Stimulated activated CD4-positive, alpha-beta T cell treated with anti-CD3 and anti-CD28 coated beads, Interleukin-1b, Interleukin-23, amount 100 ng/mL, for 48 hours (primary cell): Measurements from ENCODE around the gene SORCS2.

Experiments
- DNase-seq: peaks from one replicate; pipeline ENCODE4 v3.0.0-alpha.2; 2020

SORCS2 gene

DNA sequence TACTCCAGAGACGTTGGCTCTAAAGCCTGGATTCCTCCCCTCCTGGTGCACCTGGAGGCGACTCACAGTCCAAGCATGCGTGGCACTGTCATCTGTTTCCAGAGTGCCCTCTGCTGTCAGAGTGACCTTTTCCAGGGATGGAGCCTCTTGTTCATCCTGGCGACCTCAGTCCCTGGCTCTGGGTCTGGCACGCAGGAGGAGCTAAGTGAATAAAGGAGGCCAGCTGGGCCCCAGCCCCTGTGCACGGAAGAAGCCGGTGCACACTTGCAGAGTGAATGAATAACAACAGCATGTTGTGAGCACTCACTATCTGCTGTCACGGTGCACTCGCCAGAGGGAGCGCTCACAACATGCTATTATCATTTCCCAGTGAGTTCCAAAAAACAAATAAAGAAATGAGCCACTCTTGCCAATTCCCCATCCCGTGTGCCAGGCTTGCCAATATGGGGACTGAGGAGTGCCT lies 270.2 kb downstream of the SORCS2 start:
- DNase-seq = no peak

DNA sequence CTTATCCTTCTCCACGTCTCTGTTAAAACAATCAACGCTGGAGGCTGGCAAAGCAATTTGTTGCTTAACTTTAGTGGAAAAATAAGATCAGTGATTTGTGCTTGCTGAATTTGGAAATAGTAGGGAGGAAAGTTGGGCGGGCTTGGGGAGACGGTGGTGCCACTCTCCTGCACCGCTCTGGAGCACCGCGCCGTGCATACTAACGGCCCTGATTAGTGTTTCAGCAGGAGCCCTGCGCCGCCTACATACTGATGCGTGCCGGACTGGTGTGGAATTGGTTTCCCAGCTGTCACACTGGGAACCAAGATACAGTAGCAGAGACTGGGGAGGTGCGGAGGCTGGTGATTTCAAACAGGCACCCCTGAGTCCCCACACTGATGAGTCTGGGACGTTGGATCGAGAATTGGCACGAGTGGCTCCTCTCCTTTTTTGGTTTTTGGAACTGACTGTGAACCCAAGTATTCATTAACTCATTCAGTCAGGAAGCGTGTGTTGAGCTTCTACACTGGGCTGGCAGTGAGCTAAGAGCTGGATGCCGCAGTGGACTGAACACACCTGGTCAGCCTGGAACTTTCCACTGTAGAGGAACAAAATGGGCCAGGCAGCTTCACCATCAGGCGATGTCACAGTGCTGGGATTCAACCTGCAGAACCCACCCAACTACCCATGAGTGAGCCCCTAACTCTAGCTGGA lies 271.4 kb downstream of the SORCS2 start:
- no peak for DNase-seq

DNA sequence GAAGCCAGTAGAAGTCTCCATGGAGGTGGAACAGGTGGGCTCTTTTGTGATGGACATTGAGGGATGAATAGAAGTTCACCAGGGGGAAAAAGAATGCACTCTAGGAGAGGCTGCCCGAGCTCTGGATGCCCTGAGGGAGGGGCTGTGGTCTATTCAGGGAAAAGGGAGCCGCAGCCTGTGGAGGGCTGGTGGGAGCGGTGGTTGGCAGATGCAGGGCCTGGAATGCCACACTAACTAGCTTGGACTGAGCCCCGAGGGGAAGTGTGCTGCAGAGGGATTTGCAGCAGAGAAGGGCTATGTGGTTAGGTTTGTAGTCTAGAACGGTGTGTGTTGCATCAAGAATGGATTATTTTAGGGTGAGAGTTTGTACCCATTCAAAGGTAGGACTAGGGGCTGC lies 271.9 kb downstream of the SORCS2 start:
- DNase-seq = no peak

DNA sequence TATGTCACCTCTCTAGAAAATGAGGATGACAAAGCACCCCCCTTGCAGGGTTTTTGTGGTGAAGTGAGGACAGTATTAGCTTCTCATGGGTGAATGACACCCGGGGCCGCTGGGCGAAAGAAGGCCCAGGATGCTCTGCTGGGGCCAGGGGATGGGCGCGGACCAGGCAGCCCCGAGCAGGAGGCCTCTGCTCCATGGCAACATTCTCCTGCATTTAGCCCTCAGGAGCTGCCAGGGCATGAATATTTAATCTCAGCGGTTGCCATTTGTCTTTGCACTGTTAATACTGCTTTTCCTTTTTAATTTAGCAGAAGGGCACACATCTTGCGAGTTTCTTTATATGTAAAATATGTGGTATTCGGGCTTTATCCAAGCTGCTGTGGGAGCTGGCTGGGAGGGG lies 272.7 kb downstream of the SORCS2 start:
- no peak for DNase-seq

DNA sequence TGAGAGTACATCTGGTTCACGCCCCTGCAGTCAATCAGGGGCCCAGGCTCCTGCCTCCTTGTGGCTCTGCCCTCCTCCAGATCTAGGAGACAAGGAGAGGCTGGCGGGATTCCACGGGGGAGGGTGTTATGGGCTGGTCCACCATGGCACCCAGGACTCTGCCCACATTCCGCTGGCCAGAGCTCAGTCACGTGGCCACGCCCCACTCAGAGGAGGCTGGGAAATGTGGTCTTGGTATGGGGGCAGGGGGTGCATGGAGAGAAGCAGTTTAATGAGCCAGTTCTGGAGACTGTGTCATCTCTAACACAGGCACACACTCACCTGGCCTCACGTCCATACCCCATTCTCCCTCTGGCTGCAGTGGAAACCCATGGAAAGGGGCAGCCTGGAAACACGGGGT lies 273.9 kb downstream of the SORCS2 start:
- DNase-seq = no peak

DNA sequence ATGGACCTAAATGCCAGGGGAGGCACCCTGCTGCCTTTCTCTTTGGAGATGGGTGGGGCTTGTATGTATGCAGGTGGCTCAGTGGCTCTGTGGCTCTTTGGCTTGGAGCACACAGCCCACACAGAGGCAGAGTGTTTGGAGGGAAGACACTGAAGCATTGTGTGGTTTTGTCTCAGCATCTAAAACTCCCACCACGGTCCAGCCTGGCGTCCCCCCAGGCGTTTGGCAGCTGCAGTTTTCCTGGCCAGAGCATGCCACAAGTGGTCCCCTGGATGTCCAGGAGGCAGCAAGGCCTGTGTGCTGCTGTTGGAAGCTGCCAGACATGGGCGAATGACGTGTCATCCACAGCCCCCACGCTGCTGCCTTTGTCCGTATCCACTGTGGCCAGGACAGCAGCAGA lies 274.6 kb downstream of the SORCS2 start:
- no peak for DNase-seq

DNA sequence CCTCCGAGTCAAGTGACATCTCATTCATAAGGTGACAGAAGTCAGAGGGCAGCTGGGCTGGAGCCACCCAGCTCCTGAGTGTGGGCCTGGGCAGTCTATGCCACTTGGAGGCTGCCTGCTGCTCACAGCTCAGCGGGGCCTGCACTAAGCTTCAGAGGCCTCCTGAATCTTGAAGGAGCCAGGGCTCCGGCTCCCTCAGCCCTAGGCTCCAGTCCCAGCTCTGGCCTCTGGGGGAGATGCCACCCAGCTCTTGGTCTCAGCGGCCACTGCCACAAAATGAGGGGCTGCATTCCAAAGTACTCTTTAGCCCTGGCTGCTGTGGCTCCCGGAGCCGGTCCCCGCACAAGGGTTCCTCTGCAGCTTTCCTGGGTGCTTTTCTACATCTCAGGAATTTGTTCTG lies 275.1 kb downstream of the SORCS2 start:
- DNase-seq = no peak

DNA sequence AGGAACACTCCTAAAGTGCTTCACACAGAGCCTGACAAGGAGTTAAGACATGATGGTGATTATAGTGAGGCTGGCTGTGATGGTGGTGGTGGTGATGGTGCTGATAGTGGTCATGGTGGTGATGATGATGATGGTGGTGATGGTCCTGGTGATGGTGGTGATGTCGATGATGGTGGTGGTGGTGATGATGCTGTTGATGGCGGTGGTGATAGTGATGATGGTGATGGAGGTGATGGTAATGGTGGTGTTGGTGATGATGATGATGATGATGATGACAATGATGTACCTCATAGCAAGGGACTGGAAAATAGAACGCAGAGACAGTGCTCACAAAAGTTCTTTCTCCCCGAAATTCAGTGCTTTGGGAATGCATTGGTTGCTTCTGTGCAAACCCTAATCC lies 276.7 kb downstream of the SORCS2 start:
- no peak for DNase-seq

DNA sequence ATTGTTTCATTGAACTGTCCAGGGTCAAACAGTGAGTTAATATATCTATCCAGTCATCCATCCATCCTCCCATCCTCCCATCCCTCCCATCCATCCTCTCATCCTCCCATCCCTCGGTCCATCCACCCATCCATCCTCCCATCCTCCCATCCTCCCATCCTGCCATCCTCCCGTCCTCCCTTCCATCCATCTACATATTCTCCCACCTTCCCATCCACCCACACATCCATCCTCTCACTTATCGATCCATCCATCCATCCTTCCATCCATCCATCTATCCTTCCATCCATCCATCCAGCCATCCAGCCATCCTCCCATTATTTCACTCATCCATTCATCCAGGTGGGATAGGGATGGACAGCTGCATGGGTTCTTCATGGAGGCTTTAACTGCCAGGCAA lies 277.8 kb downstream of the SORCS2 start:
- DNase-seq = no peak

DNA sequence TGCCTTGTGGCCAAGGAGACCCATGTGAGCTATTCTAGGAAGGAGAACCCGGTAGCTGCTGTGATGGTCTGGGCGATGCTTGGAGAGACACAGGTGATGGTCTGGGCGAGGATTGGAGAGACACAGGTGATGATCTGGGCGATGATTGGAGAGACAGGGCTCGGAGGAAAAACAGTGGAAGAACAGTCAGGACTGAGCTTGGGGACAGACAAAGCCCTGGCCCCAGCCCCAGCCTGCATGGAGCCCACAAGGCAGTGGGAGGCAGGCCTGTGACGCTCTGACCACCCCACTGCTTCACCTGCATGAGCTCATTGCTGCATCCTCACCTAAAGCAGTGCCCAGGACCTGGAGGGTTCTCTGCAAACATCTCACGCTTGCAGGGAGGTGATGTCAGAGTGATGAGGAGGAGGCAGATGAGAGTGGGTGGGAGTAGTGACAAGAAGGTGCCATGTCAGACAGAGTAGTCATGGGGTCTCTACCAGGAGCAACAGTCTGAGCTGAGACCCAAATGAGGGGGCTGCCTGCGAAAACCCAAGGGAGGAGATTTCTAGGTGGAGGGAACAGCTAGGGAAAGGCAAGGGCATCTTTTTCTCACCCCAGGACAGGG lies 278.3 kb downstream of the SORCS2 start:
- DNase-seq = no peak

DNA sequence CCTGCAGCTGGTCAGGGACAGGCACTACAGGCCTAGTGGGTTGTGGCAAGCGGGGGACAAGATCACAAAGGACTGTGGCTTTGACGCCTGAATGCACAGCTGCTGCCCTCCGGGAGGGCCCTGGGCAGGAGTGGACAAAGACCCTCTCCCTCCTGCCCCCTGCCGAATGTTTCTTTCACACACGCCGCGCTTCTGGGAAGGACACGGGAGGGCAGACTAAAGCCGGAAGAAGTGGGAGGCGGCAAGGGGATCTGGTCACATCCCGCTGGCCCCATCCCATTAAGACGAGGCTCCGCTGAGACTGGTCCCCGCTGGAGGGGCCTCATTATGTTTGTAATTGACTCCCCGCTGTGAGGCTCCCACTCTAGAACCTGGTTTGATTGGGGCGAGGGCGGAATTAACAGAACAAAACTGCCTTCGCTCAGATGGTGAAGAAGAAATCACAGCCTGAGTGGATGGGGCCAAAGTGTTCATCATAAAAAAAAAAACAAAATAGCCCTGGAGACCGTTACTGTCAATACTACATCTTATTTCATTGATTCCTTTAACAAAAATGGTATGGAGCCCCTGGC lies 280.2 kb downstream of the SORCS2 start:
- DNase-seq = no peak

DNA sequence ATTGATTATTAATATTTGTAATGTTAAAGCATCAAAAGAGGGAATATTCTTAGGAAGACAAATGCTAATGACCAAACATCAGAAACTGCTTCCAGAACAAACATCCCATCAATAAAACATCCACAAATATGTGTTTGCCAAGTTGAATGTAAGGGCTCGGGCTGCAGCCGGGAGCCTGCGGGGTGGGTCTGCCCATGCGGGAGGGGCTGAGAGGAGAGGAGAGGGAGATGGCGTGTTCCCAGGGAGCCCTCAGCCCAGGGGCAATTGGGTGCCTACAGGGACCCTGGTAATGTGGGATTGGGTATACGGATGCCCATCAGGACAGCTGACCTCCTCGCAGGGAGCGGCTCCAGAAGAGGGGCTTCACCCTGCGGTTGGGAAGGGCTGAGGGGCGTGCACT lies 280.7 kb downstream of the SORCS2 start:
- DNase-seq = no peak

DNA sequence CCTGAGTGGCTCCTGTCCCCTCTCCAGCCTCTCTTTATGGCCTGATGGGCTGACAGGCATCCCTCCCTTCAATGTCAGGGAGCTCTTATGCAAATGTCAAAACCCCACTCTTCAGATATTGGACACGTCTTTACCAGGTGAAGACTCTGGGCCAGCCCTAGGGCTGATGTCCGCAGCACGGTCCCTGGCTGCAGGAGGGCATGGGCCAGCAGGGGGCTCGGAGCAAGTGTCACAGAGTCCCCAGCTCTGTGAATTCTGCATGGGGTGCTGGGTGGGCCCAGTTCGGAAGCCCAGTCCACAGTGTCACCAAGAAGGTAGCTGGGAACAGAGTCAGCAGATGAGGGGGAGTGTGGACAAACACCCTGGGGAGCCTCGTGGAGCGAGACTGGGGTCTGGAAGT lies 282.0 kb downstream of the SORCS2 start:
- no peak for DNase-seq

DNA sequence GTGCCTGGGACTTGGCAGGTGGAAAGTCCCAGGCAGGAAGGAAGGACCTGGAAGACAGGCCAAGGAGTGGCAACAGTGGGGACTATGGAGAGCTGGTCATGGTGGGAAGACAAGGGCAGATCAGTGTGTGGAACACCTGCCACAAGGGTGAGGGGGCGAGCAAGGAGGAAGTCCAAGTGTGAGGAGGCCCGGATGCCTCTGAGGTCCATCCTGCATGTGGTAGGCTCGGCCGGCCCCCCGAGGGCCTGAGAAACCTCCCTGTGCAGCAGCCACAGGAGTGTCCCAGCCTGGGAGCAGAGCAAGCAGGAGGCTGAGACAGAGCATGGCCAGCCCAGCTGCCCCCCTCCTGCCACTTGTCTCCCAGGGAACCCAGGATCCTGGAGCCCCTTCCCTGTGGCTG lies 282.9 kb downstream of the SORCS2 start:
- DNase-seq = no peak

DNA sequence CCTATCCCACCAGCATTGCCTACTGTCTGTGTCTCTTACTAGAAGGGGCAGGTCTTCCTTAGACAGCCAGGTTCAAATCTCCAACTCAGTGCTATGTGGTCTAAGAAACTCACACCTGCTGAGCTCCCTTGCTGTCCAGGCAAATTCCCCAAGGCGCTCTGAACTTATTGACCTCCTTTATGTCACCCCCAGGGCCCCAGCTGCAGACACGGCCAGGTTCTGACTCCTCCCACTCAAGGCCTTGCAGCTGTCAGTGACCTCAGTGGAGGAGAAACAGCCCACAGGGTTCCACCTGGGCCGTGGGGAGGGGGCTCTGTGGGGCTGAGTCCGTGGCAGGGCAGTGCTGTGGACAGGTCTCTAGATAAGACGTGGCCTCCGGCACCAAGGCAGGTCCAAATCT lies 284.5 kb downstream of the SORCS2 start:
- DNase-seq = no peak

DNA sequence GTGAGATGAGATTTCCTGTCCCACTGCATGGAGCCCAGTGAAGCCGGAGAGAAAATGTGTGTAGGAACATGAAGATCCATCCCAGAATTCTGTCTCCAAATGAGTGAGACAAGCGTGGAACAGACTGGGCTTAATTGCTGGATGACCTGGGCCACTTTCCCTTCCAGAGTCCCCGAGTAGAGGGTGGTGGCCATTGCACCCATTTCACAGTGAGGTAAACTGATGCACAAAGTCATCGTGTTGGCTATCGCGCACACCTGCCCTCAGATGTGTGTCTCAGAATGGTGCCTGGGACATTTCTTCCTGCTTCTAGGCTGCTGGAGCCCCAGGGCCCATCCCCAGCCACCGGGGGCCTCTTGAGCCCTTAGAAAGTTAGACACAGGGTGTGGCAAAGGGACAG lies 285.4 kb downstream of the SORCS2 start:
- DNase-seq = no peak

DNA sequence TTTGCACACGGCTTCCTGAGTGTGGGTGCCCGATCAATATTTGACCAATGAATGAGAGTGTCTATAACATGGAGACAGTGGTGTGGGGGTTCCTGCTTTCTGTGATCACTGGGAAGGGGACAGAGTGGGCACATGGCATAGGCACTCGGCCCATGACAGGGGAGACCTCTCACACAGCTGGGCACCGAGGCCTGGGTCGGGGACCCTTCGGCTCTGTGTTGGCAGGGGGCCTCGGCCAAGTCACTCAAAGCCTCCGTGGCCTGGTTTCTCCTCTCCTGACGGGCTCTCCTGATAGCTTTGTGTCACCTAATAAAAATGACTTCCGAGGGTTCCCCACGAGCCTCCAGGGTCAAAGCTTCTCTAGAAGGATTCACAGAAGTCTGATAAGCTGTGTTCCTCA lies 286.3 kb downstream of the SORCS2 start:
- no peak for DNase-seq

DNA sequence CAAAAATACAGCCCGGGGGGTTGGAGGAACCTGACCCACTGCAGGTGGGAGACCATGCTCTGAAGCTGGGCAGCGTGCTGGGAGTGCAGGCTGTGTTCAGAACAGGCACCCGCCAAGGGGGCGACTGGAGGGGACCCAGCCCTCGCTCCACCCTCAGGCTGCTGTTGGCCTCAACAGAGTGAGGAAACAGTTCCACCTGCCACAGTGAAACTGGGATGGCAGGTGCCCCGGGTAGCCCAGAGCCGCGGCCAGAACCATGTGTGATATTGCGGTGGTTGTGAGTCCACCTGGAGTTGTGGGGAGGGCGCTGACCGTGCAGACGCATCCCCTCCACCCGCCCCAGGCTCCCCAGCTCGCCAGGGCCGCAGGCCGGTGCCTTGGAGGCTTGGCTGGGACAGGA lies 288.1 kb downstream of the SORCS2 start:
- DNase-seq = no peak

DNA sequence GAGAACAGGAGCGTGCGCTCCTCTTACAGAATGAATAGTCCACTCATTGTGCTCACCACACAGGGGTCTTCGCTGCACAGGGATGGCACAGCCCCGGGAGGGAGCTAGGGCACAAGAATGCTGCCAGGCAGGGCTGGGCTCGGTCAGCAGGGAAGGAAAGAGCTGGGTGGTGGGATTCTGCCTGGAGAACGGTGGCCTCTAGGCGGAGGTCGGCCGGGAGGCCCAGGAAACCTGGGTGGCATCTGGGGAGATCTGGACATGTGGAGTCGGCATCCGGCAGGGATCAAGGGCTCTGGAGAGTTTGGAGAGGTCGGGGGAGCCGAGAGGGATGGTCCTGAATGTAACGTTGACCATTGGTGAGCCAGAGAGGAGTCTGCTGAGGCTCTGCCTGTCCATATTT lies 288.9 kb downstream of the SORCS2 start:
- no peak for DNase-seq

DNA sequence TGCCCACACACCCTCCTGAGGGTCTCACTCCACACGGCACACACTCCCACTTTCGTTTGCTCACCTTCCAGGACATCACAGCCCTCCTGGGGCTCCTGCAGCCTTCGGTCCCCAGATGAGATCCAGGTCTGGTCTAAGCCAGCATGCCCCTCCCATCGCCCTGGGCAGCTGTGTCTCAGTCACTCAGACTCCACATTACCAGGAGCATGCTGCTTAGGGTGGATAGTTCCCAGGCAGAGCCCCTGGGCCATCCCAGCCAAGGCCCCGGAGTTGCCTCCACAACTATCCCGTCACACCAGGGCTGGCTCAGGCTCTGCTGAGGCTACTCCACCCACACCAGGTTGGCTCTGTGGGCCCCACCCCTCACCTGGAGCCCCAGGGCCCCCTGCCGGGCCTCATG lies 292.8 kb downstream of the SORCS2 start:
- DNase-seq = no peak

DNA sequence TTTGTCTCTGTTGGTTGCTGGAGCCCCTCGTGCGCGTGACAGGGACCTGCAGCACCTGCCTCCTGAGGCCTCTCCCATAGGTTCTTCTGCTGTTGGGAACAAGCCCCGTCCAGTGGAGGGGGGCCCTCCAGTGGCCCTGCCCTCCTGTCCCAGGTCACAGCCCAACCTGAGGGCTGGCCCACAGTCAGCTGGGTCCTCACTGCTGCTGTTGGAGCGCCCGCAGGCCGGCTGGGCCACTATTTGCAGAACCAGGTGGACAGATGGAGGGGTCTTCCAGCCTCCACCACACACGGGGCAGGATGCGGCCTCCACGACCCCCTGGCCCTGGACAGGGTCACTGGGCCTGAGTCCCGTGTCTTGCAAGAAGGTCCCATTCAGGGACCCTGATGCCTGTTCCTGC lies 293.8 kb downstream of the SORCS2 start:
- DNase-seq = no peak

DNA sequence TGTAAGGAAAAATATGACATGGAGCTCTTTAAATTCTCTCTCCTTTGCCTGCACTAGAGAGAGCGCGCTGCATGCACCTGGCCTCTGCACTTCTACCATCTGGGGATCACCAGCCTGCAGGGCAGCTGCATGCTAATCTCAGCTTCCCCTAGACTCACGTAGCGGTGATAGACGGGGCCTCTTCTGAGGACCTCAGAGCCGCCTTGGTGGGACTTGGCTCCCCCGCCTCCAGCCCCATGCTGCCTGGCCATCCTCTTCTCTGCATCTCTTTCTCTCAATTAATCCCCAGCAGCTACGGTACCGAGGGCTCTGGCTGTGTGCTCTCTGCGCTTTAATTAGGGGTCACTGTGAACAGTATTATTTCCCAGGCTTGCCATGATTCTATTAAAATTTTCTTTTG lies 295.2 kb downstream of the SORCS2 start:
- no peak for DNase-seq

DNA sequence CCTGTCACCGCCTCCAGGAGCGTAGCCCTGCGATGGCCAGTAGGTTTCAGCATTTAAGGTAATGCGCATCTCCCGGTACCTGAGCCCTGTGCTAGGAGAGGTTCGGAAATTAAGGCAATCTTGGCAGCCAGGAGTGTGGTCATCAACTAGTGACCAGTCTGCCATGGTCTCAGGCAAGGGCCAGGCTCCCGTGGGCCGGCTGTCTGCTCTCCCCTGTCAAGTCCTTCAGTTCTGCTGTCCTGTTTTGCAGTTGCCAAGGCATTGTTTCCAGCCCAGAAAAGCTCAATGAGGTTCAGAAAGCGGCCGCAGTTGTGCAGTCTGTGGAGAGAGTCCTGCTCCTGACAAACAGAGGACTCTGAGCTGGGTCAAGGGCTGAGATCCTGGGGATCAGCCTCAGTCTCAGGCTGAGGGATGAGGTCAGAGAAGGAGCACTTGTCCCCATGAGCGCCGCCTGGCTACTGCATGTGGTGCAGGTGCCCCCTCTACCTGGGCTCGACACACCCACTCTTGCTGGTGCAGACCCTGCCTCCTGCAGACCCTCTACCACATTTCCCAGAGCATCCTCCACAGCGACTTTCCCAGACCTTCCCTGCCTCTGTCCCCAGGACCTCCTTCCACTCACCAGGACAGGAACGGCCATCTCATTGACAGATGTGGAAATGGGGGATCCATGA lies 295.8 kb downstream of the SORCS2 start:
- no peak for DNase-seq

DNA sequence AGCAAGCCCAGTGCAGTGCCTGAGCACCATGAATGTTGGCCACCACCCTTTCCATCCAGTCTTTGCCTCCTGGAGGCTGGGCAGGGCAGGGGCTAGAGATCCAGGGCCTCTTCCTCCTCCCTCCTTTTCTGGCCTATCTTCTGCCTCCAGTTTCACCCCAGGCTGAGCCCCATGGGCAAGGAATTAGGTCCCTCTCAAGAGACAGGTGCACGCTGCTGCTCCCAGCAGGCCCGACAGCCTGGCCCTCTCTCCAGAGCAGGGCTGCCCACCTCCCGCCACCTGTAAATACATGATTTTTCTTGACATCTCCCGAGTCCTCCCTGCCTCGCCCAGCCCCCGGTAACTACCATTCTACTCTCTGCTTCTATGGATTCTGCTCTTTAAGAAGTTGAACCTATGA lies 299.6 kb downstream of the SORCS2 start:
- no peak for DNase-seq
